Esophagus (tissue), 2 donors: Measurements from ENCODE around the gene FOXD4L1. TPM values are rescaled to one million over a fixed set of nuclear protein-coding genes. Genes with fewer than 3 reads are reported as not detected.
"Not testable (repeated sequence)": the region's sequence is repeated elsewhere in the genome, so short reads cannot be mapped to it uniquely, and the experiment has no call there.

Experiments
- H3K27ac ChIP-seq, 2 donors: one replicate each; pipeline ENCODE4 v1.5.1; 2013; ENCODE audit warnings: low read depth in 2 of 2, mild to moderate bottlenecking in 2 of 2, inconsistent platforms in 1 of 2, low read length in 1 of 2, moderate library complexity in 1 of 2
- H3K27me3 ChIP-seq, 2 donors: one replicate each; pipeline ENCODE4 v1.6.1; 2013; ENCODE audit warnings: low read length in 2 of 2, control low read depth in 1 of 2, mild to moderate bottlenecking in 1 of 2; ENCODE audit not compliant: insufficient read depth in 2 of 2, control insufficient read depth in 1 of 2
- H3K36me3 ChIP-seq, 2 donors: one replicate each; pipeline ENCODE4 v1.6.1; 2013; ENCODE audit warnings: low read length in 1 of 2; ENCODE audit not compliant: control insufficient read depth in 2 of 2, insufficient read depth in 2 of 2
- H3K4me1 ChIP-seq, 2 donors: one replicate each; pipeline ENCODE4 v1.6.1; 2013; ENCODE audit warnings: low read length in 1 of 2; ENCODE audit not compliant: control insufficient read depth in 2 of 2, insufficient read depth in 2 of 2
- H3K4me3 ChIP-seq, 2 donors: one replicate each; pipeline ENCODE4 v1.5.1; 2013; ENCODE audit warnings: low read length in 2 of 2, mild to moderate bottlenecking in 2 of 2, low read depth in 1 of 2, moderate library complexity in 1 of 2
- H3K9me3 ChIP-seq, 2 donors: one replicate each; pipeline ENCODE4 v1.6.1; 2013; ENCODE audit warnings: mild to moderate bottlenecking in 2 of 2, low read depth in 1 of 2, low read length in 1 of 2, moderate library complexity in 1 of 2; ENCODE audit not compliant: control insufficient read depth in 2 of 2, insufficient read depth in 1 of 2
- WGBS, 2 donors: extraction: QIAGEN DNeasy Blood & Tissue Kit; methylation state at CpG; one replicate each; pipeline ENCODE4 v1.1.7; 2013; 5-methylcytosine and 5-hydroxymethylcytosine counted together
- polyA plus RNA-seq, 2 donors: library from polyadenylated mRNA; stranded (reverse); fragments of 200-250 nt; gene quantifications; one replicate each; pipeline ENCODE4 v1.2.3, GENCODE V29; 2013
- donor health status: healthy with polysubstance abuse.
- donor health status: Bipolar disorder and iron deficiency.

FOXD4L1 gene
- polyA plus RNA-seq, result under 1 TPM; 0.02 to 0.22 TPM

- not testable (repeated sequence) for H3K27me3 ChIP-seq, H3K9me3 ChIP-seq, H3K27ac ChIP-seq, H3K4me1 ChIP-seq, H3K36me3 ChIP-seq, H3K4me3 ChIP-seq
- 56 to 75% methylated on average over 2 of the region's 4 CpGs for WGBS, 2 donors
Measured at GRCh38 chr2:113498365-113498764, at the start of gene FOXD4L1. Gene FOXD4L1 (plus strand): TSS chr2:113498665. CDS start chr2:113499257, 592 bp downstream.

DNA sequence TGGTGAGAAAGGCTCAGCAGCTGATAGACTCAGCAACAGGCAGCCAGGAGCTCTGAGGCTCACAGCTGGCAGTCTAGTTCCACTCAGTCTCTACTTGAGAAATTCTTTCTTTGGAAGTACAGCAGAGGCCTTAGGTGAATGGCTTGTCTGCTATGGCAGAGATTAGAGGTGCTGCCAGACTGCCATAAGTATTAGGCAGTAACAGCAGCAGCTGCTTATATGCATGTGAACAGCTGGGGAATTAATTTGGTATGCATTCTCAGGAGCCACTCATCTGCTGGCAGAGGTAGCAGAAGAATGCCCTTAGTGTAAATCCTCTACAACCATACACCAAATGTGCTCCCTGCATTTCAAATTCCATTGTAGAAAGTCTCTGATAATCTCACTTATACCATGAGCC is 32.7 kb upstream of the FOXD4L1 start:
- not testable (repeated sequence) for H3K36me3 ChIP-seq, H3K27ac ChIP-seq, H3K4me3 ChIP-seq, H3K27me3 ChIP-seq, H3K9me3 ChIP-seq, H3K4me1 ChIP-seq

DNA sequence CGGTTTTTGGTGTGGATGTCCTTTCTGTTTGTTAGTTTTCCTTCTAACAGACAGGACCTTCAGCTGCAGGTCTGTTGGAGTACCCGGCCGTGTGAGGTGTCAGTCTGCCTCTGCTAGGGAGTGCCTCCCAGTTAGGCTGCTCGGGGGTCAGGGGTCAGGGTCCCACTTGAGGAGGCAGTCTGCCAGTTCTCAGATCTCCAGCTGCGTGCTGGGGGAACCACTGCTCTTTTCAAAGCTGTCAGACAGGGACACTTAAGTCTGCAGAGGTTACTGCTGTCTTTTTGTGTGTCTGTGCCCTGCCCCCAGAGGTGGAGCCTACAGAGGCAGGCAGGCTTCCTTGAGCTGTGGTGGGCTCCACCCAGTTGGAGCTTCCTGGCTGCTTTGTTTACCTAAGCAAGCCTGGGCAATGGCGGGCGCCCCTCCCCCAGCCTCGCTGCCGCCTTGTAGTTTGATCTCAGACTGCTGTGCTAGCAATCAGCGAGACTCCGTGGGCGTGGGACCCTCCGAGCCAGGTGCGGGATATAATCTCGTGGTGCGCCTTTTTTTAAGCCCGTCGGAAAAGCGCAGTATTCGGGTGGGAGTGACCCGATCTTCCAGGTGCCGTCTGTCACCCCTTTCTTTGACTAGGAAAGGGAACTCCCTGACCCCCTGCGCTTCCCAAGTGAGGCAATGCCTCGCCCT is 21.6 kb upstream of the FOXD4L1 start:
- H3K27me3 ChIP-seq, H3K4me3 ChIP-seq, H3K4me1 ChIP-seq, H3K27ac ChIP-seq, H3K36me3 ChIP-seq, H3K9me3 ChIP-seq: not testable (repeated sequence)
- 95% methylated on average over 18 of the region's 24 CpGs for WGBS, 2 donors

DNA sequence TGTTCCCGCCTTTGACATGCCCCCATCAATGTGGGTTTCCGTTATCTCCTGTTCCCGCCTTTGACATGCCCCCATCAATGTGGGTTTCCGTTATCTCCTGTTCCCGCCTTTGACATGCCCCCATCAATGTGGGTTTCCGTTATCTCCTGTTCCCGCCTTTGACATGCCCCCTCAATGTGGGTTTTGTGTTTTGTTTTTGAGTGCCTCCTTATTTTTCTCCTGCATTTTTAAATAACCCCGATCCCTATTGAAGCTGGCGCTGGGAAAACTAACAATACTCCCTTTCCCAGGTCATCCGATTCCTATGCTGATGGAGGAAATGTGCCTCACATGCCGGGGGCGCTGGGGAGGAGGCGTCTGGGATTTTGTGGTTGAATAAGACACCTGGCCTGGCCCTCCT is 1.9 kb upstream of the FOXD4L1 start:
- H3K4me1 ChIP-seq, H3K9me3 ChIP-seq, H3K4me3 ChIP-seq, H3K36me3 ChIP-seq, H3K27ac ChIP-seq, H3K27me3 ChIP-seq: not testable (repeated sequence)
- WGBS, 2 donors, result 95 to 96% methylated on average over 11 to 13 of the region's 13 CpGs

DNA sequence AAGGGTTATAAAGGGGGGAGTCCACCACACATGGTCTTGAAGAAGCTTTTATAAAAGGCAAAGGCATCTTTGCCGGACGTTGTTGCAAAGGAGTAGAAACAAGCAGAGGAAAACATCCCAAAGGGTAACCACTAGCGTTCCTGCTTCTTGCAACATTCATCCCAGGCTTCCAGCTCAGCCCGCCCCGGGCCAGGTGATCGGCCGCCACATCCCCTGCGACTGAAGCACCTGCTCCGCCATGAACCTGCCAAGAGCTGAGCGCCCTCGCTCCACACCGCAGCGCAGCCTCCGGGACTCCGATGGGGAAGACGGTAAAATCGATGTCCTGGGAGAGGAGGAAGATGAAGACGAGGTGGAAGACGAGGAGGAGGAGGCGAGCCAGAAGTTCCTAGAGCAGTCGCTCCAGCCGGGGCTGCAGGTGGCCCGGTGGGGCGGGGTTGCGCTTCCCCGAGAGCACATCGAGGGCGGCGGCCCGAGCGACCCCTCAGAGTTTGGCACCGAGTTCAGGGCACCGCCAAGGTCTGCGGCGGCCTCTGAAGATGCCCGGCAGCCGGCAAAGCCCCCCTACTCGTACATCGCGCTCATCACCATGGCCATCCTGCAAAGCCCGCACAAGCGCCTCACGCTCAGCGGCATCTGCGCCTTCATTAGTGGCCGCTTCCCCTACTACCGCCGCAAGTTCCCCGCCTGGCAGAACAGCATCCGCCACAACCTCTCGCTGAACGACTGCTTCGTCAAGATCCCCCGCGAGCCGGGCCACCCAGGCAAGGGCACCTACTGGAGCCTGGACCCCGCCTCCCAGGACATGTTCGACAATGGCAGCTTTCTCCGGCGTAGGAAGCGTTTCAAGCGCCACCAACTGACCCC is 787 bp downstream of the FOXD4L1 start:
- not testable (repeated sequence) for H3K36me3 ChIP-seq, H3K4me1 ChIP-seq, H3K9me3 ChIP-seq, H3K4me3 ChIP-seq, H3K27ac ChIP-seq
- 9 to 13% methylated on average over 47 to 62 of the region's 62 CpGs for WGBS, 2 donors
- peaks cover 0 to 15% of the 10 kb centered on the region in 2 donors for H3K27me3 ChIP-seq

- H3K27me3 ChIP-seq, result peaks cover 0 to 15% of the 10 kb centered on the region in 2 donors
- not testable (repeated sequence) for H3K9me3 ChIP-seq, H3K36me3 ChIP-seq, H3K27ac ChIP-seq, H3K4me1 ChIP-seq, H3K4me3 ChIP-seq
- WGBS, 2 donors, result 4 to 6% methylated on average over 30 to 55 of the region's 56 CpGs
Measured at GRCh38 chr2:113499886-113500722, 1.6 kb downstream of the FOXD4L1 start.

- not testable (repeated sequence) for H3K36me3 ChIP-seq, H3K9me3 ChIP-seq, H3K27ac ChIP-seq, H3K4me1 ChIP-seq, H3K4me3 ChIP-seq
- peaks cover 0 to 15% of the 10 kb centered on the region in 2 donors for H3K27me3 ChIP-seq
- WGBS, 2 donors, result 14 to 20% methylated on average over 8 of the region's 8 CpGs
Measured at GRCh38 chr2:113500723-113501038, 2.2 kb downstream of the FOXD4L1 start.

- Histone ChIP-seq H3K27me3 (peaks cover 0 to 15% of the 10 kb centered on the region in 2 donors), H3K4me3 (peak overlapping the region; percentile 46 to 63)
- not testable (repeated sequence) for H3K27ac ChIP-seq, H3K36me3 ChIP-seq, H3K9me3 ChIP-seq, H3K4me1 ChIP-seq
- 3 to 7% methylated on average over 55 to 73 of the region's 73 CpGs for whole genome bisulfite sequencing, 2 donors
Measured at GRCh38 chr2:113502216-113503093, 4.0 kb downstream of the FOXD4L1 start.
